Hepatocyte (in vitro differentiated cells): ENCODE results near the gene SCML1.
"Not testable (repeated sequence)": the region's sequence is repeated elsewhere in the genome, so short reads cannot be mapped to it uniquely, and the experiment has no call there.

ENCODE experiments used
- EZH2 ChIP-seq: fragments of 200-600 bp; sonication (generic); IDR thresholded peaks from 2 replicates; pipeline ENCODE4 v1.6.1; 2016; ENCODE audit warnings: antibody characterized with exemption, mild to moderate bottlenecking, borderline replicate concordance
- TF ChIP-seq, protein P1 (sequence below): fragments of 200-600 bp; sonication (generic); IDR thresholded peaks from 2 replicates; pipeline ENCODE4 v1.5.1; 2016; ENCODE audit warnings: antibody characterized with exemption, mild to moderate bottlenecking; ENCODE audit not compliant: poor library complexity

DNA sequence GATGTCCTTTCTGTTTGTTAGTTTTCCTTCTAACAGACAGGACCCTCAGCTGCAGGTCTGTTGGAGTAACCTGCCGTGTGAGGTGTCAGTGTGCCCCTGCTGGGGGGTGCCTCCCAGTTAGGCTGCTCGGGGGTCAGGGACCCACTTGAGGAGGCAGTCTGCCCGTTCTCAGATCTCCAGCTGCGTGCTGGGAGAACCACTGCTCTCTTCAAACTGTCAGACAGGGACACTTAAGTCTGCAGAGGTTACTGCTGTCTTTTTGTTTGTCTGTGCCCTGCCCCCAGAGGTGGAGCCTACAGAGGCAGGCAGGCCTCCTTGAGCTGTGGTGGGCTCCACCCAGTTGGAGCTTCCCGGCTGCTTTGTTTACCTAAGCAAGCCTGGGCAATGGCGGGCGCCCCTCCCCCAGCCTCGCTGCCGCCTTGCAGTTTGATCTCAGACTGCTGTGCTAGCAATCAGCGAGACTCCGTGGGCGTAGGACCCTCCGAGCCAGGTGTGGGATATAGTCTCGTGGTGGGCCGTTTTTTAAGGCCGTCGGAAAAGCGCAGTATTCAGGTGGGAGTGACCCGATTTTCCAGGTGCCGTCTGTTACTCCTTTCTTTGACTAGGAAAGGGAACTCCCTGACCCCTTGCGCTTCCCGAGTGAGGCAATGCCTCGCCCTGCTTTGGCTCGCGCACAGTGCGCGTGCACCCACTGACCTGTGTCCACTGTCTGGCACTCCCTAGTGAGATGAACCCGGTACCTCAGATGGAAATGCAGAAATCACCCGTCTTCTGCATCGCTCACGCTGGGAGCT, 49.5 kb downstream of the SCML1 start:
- TF ChIP-seq, protein P1, sequence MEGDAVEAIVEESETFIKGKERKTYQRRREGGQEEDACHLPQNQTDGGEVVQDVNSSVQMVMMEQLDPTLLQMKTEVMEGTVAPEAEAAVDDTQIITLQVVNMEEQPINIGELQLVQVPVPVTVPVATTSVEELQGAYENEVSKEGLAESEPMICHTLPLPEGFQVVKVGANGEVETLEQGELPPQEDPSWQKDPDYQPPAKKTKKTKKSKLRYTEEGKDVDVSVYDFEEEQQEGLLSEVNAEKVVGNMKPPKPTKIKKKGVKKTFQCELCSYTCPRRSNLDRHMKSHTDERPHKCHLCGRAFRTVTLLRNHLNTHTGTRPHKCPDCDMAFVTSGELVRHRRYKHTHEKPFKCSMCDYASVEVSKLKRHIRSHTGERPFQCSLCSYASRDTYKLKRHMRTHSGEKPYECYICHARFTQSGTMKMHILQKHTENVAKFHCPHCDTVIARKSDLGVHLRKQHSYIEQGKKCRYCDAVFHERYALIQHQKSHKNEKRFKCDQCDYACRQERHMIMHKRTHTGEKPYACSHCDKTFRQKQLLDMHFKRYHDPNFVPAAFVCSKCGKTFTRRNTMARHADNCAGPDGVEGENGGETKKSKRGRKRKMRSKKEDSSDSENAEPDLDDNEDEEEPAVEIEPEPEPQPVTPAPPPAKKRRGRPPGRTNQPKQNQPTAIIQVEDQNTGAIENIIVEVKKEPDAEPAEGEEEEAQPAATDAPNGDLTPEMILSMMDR, result not testable (repeated sequence)
- not testable (repeated sequence) for TF ChIP-seq EZH2
